ENCODE results near the gene THTPA. TPM values are rescaled to one million over a fixed set of nuclear protein-coding genes. Genes with fewer than 3 reads are reported as not detected.

THTPA gene
- polyA plus RNA-seq, 1 donor = 34.8 TPM

GRCh38 chr14:23543403-23543802 lies 12.7 kb upstream of the THTPA start:
- no peak overlapping the region for H3K4me3 ChIP-seq (ENCODE audit: low read length)
- H3K27me3 ChIP-seq (ENCODE audit: control insufficient read depth, insufficient read depth, low read length) = no peaks in the 10 kb centered on the region
- no CpG with 5 or more reads among the region's 5 CpGs for WGBS (ENCODE audit: insufficient coverage, low lambda C conversion rate)
- H3K36me3 ChIP-seq (ENCODE audit: control insufficient read depth, insufficient read depth, low read length) = no peaks in the 10 kb centered on the region
- no peak overlapping the region for H3K27ac ChIP-seq (ENCODE audit: low read length)
- no peak for DNase-seq
- H3K9me3 ChIP-seq (ENCODE audit: control insufficient read depth, low read depth, low read length) = no peaks in the 10 kb centered on the region
- peaks cover 10% of the 10 kb centered on the region for H3K4me1 ChIP-seq (ENCODE audit: control insufficient read depth, insufficient read depth, low read length)

GRCh38 chr14:23544511-23545447 lies 11.3 kb upstream of the THTPA start:
- H3K27me3 ChIP-seq (ENCODE audit: control insufficient read depth, insufficient read depth, low read length) = peaks cover 4% of the 10 kb centered on the region
- DNase-seq = peak in 1 of 2 donors; percentile 49
- 43% methylated on average over 3 of the region's 25 CpGs for WGBS (ENCODE audit: insufficient coverage, low lambda C conversion rate)
- H3K27ac ChIP-seq (ENCODE audit: low read length) = peak overlapping the region; percentile 23
- H3K4me1 ChIP-seq (ENCODE audit: control insufficient read depth, insufficient read depth, low read length) = peaks cover 10% of the 10 kb centered on the region
- no peaks in the 10 kb centered on the region for H3K9me3 ChIP-seq (ENCODE audit: control insufficient read depth, low read depth, low read length)
- H3K4me3 ChIP-seq (ENCODE audit: low read length) = no peak overlapping the region
- no peaks in the 10 kb centered on the region for H3K36me3 ChIP-seq (ENCODE audit: control insufficient read depth, insufficient read depth, low read length)

DNA sequence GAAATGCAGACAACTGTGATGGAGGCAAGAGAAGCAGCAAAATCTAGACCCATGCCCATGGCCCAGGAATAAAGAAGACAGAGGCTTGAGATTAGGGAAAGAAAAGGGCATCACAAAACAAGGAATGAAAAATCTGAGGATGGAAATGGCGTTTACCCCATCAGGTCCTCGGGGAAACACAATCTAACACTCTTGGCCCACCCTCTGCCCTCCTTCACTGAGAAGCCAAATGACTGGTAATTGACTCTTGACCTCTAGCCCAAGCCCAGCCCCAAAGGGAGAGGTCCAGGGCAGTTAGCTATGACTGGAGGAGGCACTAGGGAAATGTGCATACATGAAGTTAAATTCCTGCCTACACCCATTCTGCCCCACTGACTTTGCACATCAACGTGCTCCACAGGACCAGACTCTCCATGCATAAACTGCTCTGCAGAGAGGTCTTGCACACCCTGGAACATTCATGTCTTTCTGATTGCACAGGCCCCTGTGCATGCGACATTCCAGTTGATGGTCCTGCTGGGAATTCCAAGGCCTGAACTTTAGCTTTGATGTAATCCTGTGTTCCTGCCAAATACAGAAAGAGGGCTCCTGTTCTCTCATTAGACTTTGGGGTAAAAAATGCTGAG lies 10.2 kb upstream of the THTPA start:
- H3K27me3 ChIP-seq (ENCODE audit: control insufficient read depth, insufficient read depth, low read length) = peaks cover 15% of the 10 kb centered on the region
- no peaks in the 10 kb centered on the region for H3K36me3 ChIP-seq (ENCODE audit: control insufficient read depth, insufficient read depth, low read length)
- H3K9me3 ChIP-seq (ENCODE audit: control insufficient read depth, low read depth, low read length) = peaks cover 2% of the 10 kb centered on the region
- WGBS (ENCODE audit: insufficient coverage, low lambda C conversion rate) = 100% methylated on average over 1 of the region's 4 CpGs
- no peak for DNase-seq
- H3K4me3 ChIP-seq (ENCODE audit: low read length) = no peak overlapping the region
- no peak overlapping the region for H3K27ac ChIP-seq (ENCODE audit: low read length)
- H3K4me1 ChIP-seq (ENCODE audit: control insufficient read depth, insufficient read depth, low read length) = peaks cover 17% of the 10 kb centered on the region

- no peak for DNase-seq
- H3K4me1 ChIP-seq (ENCODE audit: control insufficient read depth, insufficient read depth, low read length) = peaks cover 17% of the 10 kb centered on the region
- no peak overlapping the region for H3K27ac ChIP-seq (ENCODE audit: low read length)
- no peaks in the 10 kb centered on the region for H3K36me3 ChIP-seq (ENCODE audit: control insufficient read depth, insufficient read depth, low read length)
- peaks cover 15% of the 10 kb centered on the region for H3K27me3 ChIP-seq (ENCODE audit: control insufficient read depth, insufficient read depth, low read length)
- H3K4me3 ChIP-seq (ENCODE audit: low read length) = no peak overlapping the region
- 100% methylated on average over 2 of the region's 10 CpGs for WGBS (ENCODE audit: insufficient coverage, low lambda C conversion rate)
- H3K9me3 ChIP-seq (ENCODE audit: control insufficient read depth, low read depth, low read length) = peaks cover 5% of the 10 kb centered on the region
Measured at GRCh38 chr14:23546450-23547035, 9.5 kb upstream of the THTPA start.

GRCh38 chr14:23547924-23548323 lies 8.1 kb upstream of the THTPA start:
- DNase-seq = no peak
- H3K4me3 ChIP-seq (ENCODE audit: low read length) = no peak overlapping the region
- 83% methylated on average over 1 of the region's 2 CpGs for WGBS (ENCODE audit: insufficient coverage, low lambda C conversion rate)
- H3K4me1 ChIP-seq (ENCODE audit: control insufficient read depth, insufficient read depth, low read length) = peaks cover 17% of the 10 kb centered on the region
- H3K27ac ChIP-seq (ENCODE audit: low read length) = no peak overlapping the region
- no peaks in the 10 kb centered on the region for H3K36me3 ChIP-seq (ENCODE audit: control insufficient read depth, insufficient read depth, low read length)
- H3K27me3 ChIP-seq (ENCODE audit: control insufficient read depth, insufficient read depth, low read length) = peaks cover 15% of the 10 kb centered on the region
- H3K9me3 ChIP-seq (ENCODE audit: control insufficient read depth, low read depth, low read length) = peaks cover 5% of the 10 kb centered on the region

DNA sequence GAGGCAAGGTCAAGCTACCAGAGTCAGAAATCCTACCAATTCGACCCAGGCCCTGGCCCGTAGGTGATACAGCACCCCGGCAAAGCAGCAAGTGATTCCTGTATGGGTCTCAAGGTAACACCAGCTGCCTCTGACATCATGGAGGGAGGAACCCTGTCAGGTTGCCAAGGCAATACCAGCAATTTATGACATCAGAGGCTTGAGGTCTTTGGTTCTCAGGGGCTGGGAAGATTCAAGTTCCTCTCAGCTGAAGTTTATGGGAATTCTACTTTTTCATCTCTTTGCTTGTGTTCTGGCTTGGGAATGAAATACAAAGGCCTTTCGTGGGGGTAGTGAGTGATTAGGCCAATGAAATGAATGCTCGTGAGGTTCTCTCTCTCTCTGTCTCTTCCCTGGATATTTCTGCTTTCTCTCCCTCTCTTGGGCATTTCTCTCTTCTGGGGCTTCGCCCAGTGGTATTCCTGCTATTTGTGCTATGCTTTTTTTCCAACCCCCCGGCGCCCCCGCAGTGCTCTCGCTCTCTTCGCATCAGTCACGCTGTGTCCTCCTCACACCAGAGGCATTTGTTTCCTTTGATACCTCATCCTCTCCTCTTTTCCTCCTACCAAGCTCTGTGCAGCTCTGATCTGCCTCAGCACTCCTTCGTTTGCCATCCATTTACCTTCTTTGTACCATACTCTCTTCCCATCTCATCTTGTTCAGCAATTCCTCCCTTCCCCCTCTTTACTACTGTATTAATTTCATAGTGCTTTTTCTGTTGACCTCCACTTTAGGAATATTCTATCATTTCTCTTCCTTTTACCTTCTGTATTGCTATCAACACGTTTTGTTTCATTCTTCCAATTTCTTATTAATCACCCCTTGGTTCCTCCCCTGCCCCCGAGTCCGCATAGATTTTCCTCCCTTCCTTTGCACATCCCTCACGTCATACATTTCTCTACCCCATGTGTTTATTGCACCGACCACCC lies 7.4 kb upstream of the THTPA start:
- Histone ChIP-seq H3K27ac (ENCODE audit: low read length) (no peak overlapping the region), H3K4me1 (ENCODE audit: control insufficient read depth, insufficient read depth, low read length) (peaks cover 17% of the 10 kb centered on the region), H3K4me3 (ENCODE audit: low read length) (no peak overlapping the region), H3K27me3 (ENCODE audit: control insufficient read depth, insufficient read depth, low read length) (peaks cover 15% of the 10 kb centered on the region), H3K36me3 (ENCODE audit: control insufficient read depth, insufficient read depth, low read length) (no peaks in the 10 kb centered on the region), H3K9me3 (ENCODE audit: control insufficient read depth, low read depth, low read length) (peaks cover 5% of the 10 kb centered on the region)
- WGBS (ENCODE audit: insufficient coverage, low lambda C conversion rate) = 71% methylated on average over 13 of the region's 18 CpGs
- DNase-seq = no peak

GRCh38 chr14:23550131-23550811 lies 5.8 kb upstream of the THTPA start:
- peaks cover 5% of the 10 kb centered on the region for H3K9me3 ChIP-seq (ENCODE audit: control insufficient read depth, low read depth, low read length)
- H3K4me3 ChIP-seq (ENCODE audit: low read length) = peak overlapping the region; percentile 72
- WGBS (ENCODE audit: insufficient coverage, low lambda C conversion rate) = no CpG with 5 or more reads among the region's 12 CpGs
- H3K27me3 ChIP-seq (ENCODE audit: control insufficient read depth, insufficient read depth, low read length) = peaks cover 15% of the 10 kb centered on the region
- H3K27ac ChIP-seq (ENCODE audit: low read length) = no peak overlapping the region
- no peak for DNase-seq
- H3K36me3 ChIP-seq (ENCODE audit: control insufficient read depth, insufficient read depth, low read length) = no peaks in the 10 kb centered on the region
- H3K4me1 ChIP-seq (ENCODE audit: control insufficient read depth, insufficient read depth, low read length) = peaks cover 8% of the 10 kb centered on the region

GRCh38 chr14:23550812-23551265 lies 5.2 kb upstream of the THTPA start:
- H3K9me3 ChIP-seq (ENCODE audit: control insufficient read depth, low read depth, low read length) = peaks cover 5% of the 10 kb centered on the region
- H3K36me3 ChIP-seq (ENCODE audit: control insufficient read depth, insufficient read depth, low read length) = no peaks in the 10 kb centered on the region
- no CpG with 5 or more reads among the region's 37 CpGs for WGBS (ENCODE audit: insufficient coverage, low lambda C conversion rate)
- peak overlapping the region; percentile 72 for H3K4me3 ChIP-seq (ENCODE audit: low read length)
- no peak for DNase-seq
- peaks cover 15% of the 10 kb centered on the region for H3K27me3 ChIP-seq (ENCODE audit: control insufficient read depth, insufficient read depth, low read length)
- peaks cover 9% of the 10 kb centered on the region for H3K4me1 ChIP-seq (ENCODE audit: control insufficient read depth, insufficient read depth, low read length)
- H3K27ac ChIP-seq (ENCODE audit: low read length) = peak overlapping the region; percentile 46

DNA sequence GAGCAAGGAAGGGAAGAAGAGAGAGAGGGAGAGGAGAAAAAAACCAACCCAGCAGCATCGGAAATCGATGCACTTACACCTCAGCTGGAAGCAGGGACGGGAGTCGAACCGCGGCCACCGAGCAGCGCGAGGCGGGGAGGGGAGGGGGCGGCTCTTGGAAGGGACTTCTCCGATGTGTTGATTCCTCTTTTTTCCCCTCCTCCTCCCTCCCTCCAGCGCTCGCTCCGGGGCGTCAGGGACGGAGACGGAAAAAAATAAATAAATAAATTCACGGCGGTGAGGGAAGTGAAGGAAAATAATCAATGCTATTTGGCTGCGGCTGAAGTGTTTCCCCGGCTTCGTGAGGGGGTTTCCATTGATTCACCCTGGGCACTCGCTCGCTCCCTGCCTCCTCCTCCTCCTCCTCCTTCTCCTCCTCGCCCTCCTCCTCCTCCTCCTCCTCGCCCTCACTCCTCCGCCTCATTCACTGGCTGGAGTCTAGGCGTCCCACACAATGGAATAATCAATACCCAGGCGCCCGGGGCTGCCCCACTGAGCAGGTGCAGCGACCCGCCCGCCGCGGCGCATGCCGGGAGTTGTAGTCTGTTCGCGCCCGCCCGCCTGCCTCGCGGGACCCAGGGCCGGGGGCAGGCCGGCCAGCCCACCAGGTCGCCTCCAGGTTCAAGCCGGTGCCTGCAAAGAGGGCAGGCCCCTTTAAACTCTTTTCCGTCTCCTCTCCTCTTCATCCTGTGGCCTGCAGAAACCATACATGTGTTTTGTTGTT lies 4.6 kb upstream of the THTPA start, which contains the start of gene ZFHX2:
Gene ZFHX2 (minus strand): TSS at position 500 of the 763 bp plus-strand sequence. CDS start 16,440 bp downstream, outside the sequence.
- Histone ChIP-seq H3K9me3 (ENCODE audit: control insufficient read depth, low read depth, low read length) (peaks cover 5% of the 10 kb centered on the region), H3K36me3 (ENCODE audit: control insufficient read depth, insufficient read depth, low read length) (no peaks in the 10 kb centered on the region), H3K4me3 (ENCODE audit: low read length) (peak within 1 kb of the TSS; percentile 72), H3K27ac (ENCODE audit: low read length) (peak within 1 kb of the TSS; percentile 46), H3K27me3 (ENCODE audit: control insufficient read depth, insufficient read depth, low read length) (peaks cover 15% of the 10 kb centered on the region), H3K4me1 (ENCODE audit: control insufficient read depth, insufficient read depth, low read length) (peaks cover 9% of the 10 kb centered on the region)
- DNase-seq = peak; percentile 53 to 84
- WGBS (ENCODE audit: insufficient coverage, low lambda C conversion rate) = 0% methylated on average over 3 of the region's 49 CpGs
